Stomach (tissue), 4 donors: Measurements from ENCODE around the gene SERTAD2.

Experiments used
- POLR2A ChIP-seq, 4 donors: fragments of 450-650 bp; IDR thresholded peaks; one replicate each; pipeline ENCODE4 v1.6.1; 2016; ENCODE audit warnings: antibody characterized with exemption in 4 of 4, control low read depth in 2 of 4, mild to moderate bottlenecking in 1 of 4, moderate library complexity in 1 of 4
- TF ChIP-seq, protein P1 (sequence below), 7 experiments: fragments of 450-650 bp in 4 of 7; fragments of 200-600 bp in 3 of 7; sonication (generic) in 3 of 7; IDR thresholded peaks; one replicate each; pipeline ENCODE4 v1.5.1; 2016 to 2019; ENCODE audit warnings: antibody characterized with exemption in 7 of 7, control low read depth in 2 of 7, mild to moderate bottlenecking in 1 of 7

DNA sequence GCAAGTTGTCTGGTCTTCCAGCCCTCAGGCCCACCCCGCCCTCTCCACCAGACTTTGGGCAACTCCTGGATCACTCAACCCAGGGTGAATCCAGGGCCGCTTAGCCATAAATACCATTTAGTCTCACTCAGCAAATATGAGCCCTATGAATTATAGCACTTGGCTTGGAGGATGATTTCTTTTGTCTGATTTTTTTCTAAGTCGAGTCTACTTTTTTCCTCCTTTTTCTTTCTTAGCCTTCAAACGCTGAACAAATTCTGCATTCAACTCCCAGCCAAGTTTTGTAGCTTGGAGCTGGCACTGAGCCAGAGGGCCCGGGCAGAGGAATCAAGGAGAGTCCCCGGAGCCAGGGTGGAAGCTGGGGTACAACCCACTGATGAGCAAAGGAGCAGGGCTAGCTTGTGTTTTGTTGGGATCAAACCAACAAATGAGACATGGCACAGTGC lies 48.7 kb downstream of the SERTAD2 start:
- TF ChIP-seq POLR2A (IDR thresholded peaks at IDR 0.05), result no peak
- TF ChIP-seq, protein P1, sequence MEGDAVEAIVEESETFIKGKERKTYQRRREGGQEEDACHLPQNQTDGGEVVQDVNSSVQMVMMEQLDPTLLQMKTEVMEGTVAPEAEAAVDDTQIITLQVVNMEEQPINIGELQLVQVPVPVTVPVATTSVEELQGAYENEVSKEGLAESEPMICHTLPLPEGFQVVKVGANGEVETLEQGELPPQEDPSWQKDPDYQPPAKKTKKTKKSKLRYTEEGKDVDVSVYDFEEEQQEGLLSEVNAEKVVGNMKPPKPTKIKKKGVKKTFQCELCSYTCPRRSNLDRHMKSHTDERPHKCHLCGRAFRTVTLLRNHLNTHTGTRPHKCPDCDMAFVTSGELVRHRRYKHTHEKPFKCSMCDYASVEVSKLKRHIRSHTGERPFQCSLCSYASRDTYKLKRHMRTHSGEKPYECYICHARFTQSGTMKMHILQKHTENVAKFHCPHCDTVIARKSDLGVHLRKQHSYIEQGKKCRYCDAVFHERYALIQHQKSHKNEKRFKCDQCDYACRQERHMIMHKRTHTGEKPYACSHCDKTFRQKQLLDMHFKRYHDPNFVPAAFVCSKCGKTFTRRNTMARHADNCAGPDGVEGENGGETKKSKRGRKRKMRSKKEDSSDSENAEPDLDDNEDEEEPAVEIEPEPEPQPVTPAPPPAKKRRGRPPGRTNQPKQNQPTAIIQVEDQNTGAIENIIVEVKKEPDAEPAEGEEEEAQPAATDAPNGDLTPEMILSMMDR (IDR thresholded peaks at IDR 0.05), result no peak
